HG03354 (cell line): ENCODE results near the gene PRKAR1A.
"Not testable (repeated sequence)": the region's sequence is repeated elsewhere in the genome, so short reads cannot be mapped to it uniquely, and the experiment has no call there.

Experiments used
- ATAC-seq: cut with Tn5 transposase; IDR thresholded peaks from one replicate; pipeline ENCODE4 v1.9.1; 2021; ENCODE audit warnings: mild to moderate bottlenecking; ENCODE audit not compliant: unreplicated experiment, poor library complexity, severe bottlenecking

The PRKAR1A gene

DNA sequence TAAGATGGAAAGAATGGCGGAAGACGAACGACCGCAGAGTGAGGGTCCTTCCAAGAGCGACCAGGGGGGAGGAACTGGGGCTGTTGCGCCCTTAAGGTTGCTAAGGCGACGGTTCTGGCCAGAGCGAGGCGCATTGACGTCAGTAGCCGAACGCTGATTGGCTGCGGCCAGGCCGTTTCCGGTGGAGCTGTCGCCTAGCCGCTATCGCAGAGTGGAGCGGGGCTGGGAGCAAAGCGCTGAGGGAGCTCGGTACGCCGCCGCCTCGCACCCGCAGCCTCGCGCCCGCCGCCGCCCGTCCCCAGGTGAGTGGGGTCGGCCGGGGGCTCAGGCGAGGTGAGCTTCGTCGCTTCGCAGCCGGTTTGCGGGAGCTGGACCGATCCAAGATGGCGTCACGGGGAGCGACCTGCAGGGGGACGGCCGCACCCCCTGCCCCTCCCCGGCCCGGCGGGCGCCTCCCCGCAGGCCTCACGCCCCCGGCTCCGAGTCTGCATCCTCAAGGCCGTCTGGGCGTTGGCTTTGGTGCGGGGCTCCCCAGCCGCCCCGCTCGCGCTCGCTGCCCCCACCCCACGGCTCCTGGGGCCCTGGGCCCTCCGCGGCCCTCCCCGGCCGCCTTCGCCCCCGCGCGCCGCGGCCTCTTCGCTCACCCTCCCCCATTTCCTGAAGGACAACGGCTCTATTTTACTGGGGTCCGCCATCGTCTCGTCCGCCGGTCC is at the start of gene PRKAR1A:
PRKAR1A (plus strand) TSS at position 184 of the 713 bp plus-strand sequence. CDS start 2,970 bp downstream, outside the sequence.
- peak; percentile 90 for ATAC-seq

DNA sequence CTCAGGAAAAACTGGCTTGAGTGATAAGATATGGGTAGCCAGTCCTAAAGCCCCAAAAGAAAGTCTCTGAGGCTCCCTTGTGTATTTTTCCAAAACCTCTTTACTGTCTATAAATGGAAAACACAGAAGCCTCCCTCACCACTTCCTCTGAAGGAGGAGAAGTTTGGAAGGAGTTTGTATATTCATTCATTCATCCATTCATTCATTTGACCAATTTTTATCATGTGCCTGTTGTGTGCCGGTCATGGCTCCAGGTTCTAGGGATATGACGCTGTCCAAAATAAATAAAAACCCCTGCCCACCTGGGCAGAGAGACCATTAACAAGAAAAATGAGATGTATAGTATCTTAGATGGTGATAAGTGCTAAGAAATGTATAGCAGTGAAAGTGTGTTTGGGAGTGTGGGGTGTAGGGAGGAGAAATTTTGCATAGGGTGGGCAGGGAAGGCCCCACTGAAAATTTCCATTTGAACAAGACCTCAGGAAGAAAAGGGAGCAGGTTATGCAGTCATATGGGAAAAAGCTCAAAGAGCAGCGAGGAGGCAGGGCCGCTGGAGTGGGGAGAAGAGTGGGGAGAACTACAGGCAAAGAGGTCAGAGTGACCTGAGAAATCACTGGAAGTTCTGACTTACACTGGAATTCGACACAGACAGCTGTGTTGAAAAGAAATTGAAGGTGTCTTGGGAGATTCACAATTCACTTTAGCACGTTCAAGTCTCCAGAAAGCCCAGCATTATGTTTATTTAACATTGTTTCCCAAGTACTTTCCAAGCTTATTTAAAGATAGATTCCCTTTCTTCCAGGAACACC is 48.8 kb upstream of the PRKAR1A start:
- no peak for ATAC-seq

DNA sequence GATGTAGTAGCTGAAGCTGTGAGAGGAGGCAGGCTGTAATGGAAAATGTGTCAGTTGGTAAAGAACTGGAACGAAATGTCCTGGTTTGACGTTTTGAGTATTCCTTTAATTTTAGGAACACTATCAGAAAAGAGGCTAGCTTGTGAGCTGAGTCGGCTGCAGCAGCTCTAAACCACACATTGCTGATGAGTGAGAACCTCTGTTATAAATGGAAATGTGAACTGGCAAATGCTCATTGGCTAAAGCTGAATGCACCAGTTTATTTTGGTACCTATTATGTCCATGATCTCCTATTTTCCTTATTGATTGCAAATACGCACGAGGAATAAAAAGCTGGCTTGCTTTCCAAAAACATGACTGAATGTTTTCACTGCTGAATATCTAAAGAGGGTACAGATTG is 43.9 kb upstream of the PRKAR1A start:
- ATAC-seq: no peak

DNA sequence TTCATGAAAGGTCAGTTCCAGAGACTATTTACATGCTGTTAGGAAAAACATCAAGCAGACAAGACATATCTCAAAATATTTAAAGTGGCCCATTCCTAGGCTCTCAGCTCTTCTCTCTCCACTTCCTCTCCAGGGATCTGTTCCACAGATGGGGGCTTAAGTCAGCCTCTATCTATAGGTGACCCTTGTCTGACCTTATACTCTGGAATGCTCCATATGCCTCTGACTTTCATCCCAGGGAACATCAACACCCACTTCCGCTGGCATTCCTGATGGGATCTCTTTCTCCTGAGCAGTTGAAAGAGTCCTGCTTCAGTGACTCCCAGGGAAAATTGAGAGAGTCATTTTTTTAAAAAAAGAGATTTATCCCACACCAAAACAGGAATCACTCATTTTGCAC is 43.4 kb upstream of the PRKAR1A start:
- ATAC-seq: no peak

DNA sequence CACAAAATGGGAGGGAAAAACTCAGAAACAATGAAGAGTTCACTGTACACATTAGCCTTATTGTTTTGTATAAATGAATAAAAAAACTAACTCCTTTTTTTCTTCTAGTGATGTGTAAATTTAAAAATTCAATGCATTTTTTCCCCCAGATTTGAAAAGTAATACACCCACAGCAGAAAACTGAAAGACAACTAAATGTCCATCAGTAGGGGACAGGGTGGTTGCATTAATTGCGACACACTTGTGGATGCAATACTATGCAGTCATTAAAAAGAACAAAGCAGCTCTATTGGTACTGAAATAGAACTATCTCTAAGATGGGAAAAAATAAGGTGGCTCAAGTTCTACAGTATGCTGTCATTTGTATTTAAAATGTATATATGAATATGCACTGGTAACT is 41.3 kb upstream of the PRKAR1A start:
- no peak for ATAC-seq

DNA sequence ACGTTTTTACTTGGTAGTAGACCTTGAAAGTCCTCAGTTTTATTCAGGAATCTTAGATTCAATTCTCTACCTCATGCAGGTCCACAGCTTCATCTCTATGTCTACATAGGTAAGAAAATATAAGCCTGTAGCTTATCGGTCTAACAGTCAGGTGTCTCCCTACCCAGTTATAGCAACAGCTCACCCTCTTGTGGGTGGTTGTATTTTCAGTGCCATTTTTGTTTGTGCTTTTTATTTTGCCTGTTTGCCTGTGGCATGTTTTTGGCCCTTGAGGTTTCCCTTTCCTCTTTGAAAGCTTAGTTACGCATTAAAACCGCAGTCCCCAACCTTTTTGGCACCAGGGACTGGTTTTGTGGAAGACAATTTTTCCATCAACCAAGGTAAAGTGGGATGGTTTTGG is 31.3 kb upstream of the PRKAR1A start:
- ATAC-seq: no peak

DNA sequence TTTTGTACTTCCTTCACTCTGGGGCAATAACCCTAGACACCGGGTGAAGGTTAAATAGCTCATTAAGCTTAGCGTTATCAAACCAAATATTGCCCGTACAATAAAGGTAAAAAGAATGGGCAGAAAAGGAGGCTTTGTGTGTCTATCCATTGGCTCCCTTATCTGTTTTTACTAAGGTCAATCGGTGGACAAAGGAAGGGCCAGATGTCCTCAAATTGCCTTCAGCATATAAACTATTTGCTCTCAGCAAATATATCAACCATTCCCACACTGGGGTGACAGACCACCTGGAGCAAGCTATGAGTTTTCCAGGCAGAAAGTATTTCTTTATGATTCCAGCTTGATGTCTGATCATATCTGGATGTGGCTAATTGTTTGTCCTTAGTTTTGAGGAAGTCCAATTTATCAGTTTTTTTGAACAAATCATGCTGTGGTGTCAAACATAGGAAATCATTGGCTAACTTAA is 29.6 kb upstream of the PRKAR1A start:
- no peak for ATAC-seq

DNA sequence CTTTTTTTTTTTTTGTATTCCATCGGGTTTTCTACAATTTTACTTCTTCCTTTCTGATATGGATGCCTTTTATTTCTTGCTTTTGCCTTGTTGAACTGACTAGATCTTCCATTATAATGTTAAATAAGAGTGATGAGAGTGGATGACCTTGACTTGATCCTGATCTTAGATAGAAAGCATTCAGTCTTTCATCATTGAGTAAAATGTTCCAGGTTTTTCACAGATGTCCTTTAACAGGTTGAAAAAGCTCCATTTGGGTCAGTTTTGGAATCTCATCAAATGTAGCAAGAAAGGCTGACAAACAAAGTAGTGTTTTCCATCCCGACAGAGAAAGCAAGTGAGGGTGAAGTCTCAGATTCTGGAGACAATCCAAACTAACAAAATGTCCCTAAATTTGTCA is 27.8 kb upstream of the PRKAR1A start:
- no peak for ATAC-seq

DNA sequence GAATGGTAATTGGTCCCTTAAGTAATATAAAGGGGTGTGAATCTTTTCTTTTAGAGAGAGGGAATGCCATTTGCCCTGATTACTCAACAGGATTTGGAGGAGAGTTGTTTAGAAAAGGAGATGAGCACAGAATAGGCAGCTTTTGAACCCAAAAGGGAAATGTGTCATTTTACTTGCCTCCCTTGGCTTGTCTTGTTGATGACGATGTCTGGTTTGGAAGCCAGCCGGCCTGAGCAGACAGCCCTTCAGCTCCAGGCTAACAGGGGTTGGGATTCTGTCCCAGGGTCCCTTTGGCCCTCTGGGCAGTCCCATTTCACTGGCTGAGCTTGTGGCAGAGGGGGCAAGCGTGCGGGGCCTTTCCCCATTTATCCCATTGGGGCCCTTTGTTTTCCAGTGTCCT is 22.3 kb upstream of the PRKAR1A start:
- no peak for ATAC-seq

DNA sequence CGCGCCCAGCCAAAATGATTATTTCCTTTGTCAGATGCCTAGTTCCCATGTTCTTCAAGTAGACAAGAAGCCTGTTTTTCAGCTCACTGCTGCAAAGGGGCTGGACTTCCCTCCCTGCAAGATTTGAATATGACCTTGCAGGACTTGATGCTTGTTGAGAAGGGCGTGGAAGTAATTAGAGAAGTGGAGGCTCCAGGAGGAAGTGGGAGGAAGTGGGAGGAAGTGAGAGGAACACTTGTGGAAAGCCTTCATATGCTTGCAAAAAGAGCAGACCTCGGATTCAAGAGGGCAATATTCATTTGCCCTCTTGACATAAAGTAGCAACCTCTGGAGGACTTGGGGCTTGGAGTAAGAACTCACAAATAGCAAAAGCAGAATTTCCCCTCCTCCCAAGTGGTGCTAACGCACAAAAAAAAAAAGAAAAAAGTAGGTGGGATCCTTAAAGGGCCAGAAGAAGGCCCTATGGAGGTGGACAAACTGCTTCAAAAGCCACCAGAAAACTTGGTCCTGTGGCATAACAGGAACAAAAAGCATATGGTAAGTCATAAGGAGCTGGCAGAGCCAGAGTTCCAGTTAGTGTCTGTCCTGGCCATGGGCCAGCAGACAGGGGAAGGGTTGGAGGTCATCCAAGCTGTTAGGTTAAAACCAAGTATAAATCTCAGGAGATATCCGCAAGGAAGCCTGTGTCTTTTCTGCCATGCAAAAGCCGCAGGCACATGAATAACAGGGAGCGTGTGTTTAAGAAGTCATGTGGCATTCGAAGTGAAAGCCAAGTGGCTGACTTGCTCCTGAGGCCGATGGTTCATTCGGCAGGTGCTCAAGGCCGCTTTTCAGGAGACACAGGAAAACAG is 20.6 kb upstream of the PRKAR1A start:
- ATAC-seq: no peak

DNA sequence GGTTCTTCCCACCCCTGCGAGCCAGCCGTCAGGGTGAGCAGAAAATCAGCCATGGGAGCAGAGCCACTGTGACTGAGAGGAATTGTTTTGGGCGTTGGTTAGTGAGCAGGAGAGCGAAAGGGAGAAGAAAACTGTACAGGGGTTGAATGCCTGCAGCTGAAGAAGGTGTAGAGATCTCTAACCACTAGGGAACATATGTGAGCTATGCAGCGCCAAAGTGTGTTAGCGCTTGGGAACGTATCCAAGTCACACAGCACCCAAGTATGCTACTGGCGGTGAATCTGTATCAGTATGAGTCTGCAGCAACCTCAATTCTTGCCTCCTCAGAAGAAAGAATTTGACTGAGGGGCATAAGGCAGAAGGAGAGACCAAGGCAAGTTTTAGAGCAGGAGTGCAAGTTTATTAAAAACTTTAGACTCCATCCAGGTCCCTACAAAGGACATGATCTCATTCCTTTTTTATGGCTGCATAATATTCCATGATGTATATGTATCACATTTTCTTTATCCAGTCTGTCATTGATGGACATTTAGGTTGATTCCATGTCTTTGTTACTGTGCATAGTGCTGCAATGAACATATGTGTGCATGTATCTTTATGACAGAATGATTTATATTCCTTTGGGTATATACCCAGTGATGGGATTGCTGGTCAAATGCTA is 19.7 kb upstream of the PRKAR1A start:
- not testable (repeated sequence) for ATAC-seq

DNA sequence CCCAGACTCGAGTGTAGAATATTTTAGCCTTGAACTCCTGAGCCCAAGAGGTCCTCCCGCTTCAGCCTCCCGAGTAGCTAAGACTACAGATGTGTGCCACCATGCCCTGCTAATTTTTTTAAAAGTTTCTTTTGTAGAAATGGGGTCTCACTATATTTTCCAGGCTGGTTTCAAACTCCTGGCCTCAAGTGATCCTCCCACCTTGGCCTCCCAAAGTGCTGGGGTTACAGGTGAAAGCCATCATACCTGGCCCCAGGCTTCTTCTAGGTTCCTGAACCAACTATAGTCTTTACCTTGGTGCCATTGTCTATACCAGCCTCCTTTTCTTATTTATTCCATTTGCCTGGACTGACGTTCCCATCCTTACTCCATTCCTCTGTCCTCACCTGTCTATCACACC is 17.1 kb upstream of the PRKAR1A start:
- no peak for ATAC-seq

DNA sequence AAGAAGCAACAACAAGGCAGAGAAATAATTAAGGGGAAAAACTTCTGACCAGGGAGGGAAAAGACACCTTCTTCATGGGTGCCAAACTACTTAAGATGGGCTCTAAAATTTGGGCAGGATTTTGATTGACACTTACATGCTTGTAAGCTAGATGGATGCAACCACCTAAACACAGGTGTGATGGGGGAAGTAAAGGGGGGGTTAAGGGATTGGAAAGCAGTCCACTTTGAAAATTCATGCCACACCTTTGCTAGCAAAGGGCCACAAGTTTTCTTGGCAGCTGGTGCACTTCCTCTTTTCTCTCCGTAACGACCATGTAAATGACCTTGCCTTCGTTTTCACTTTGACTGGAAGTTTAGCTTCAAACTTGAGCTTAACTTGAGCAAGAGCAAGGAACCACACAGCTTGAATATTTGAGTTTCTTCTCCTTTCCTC is 14.3 kb upstream of the PRKAR1A start:
- ATAC-seq: peak; percentile 94

DNA sequence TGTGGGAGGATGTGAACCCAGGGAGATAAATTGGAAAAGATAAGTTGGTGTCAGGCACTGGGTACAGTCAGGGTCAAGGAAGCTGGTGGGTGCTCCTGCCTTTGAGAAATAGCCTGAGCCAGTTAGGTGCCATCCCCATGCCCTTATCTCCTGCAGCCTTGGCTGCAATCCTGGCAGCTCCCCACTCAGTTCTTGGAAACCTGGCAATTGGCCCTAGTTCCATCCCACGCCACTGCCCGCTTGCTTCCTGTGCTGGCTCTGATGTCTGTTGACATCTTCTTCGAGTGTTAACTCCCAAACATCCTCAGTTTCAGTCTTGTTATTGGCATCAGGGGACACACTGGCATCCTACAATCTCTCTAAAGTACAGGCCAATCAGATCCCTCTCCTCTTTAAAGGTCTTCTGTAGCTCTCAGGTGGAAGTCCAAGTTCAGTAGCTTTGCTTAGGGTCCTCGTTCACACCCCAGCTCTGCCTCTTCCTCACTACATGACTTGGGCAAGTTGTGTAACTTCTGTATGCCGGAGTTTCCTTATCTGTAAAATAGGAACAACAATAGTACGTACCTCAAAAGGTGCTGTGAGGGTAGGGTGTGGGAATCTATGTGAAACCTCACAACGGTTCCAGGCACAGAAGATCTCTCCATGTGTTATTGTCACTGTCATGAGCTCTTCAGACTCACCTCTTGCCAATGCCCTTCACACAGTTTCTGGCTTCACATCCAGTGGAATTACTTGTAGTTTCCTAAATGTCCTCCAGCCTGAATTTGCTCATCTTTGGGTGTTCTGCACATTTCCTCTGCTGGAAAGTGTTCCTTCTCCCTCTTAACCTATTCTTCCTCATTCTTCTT is 13.5 kb upstream of the PRKAR1A start:
- peak; percentile 27 for ATAC-seq

DNA sequence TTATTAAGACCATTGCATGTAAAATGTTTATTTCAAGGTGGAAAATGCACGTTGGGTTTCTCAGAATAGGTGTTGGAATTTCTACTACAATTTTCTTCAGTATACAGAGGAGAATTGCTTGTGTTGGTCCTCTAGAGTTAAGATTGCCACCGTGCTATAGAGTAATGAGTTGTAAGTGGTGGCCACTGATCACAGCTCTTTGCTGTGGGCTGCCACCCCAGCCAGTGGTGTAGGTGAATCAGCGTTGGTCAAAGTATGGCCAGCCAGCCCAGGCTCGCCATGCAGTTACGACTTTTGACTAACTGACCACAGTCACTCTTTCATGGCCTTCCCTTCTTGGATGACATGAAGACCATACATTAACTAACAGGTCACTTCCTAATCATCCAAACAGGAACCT is 12.6 kb upstream of the PRKAR1A start:
- ATAC-seq: no peak

DNA sequence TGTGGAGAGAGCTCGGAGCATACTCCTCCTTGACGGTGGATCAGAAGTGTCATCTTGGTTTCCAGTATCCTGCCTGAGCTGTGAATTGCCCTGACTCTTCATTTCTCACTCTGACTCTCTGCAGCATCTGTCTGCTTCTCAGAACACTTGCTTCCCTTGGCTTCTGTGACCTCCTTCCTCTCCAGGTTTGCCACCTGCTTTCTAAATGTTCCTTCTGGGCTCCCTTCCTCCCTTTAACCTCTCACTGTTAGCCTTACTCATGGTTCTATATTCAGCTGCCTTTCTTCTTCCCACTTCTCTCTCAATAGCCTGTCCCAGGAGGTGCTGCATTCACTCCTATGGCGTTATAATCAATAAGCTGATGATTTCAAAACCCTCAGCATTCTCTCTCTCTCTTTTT is 11.2 kb upstream of the PRKAR1A start:
- ATAC-seq: no peak

DNA sequence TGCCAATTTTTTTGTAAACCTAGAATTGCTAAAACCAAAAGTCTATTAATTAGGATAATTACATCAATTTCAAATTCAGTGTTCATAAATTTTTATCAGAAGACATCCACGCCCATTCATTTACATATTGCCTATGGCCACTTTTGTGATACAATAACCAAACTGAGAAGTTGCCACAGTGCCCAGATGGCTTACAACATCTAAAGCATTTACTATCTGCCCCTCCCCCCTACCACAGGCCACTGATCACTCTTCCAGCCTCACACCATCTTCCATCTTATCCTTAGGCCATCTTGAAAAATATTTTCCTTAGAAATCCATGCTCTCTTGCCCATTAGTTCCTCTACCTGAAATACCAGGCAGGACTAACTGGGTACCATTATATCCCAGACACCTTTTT is 6.3 kb upstream of the PRKAR1A start:
- no peak for ATAC-seq

DNA sequence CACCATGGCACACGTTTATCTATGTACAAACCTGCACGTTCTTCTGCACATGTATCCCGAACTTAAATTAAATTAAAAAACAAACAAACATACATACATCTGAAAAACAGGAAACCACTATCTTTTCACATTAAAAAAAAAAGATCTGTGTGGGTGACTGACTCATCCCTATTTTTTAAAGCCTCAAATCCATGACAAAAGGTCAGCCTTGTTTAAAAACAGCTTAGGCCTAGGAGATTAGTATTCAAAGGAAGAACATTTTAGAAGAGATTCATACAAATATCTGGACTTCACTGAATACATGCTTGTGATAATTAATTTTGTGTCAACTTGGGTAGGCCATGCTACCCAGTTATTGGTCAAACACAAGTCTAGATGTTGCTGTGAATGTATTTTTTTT is 4.7 kb upstream of the PRKAR1A start:
- no peak for ATAC-seq
